CD4-positive, alpha-beta T cell treated with Interleukin-17A for 1 hour (primary cell): ENCODE data around the gene CLHC1.
A peak's percentile ranks its signal among the peaks of the same experiment; 100 is the strongest.
"Not testable (repeated sequence)": the region's sequence is repeated elsewhere in the genome, so short reads cannot be mapped to it uniquely, and the experiment has no call there.

Source experiments
- DNase-seq: peaks from one replicate; pipeline ENCODE4 v3.0.0-alpha.2; 2020

The CLHC1 gene

DNA sequence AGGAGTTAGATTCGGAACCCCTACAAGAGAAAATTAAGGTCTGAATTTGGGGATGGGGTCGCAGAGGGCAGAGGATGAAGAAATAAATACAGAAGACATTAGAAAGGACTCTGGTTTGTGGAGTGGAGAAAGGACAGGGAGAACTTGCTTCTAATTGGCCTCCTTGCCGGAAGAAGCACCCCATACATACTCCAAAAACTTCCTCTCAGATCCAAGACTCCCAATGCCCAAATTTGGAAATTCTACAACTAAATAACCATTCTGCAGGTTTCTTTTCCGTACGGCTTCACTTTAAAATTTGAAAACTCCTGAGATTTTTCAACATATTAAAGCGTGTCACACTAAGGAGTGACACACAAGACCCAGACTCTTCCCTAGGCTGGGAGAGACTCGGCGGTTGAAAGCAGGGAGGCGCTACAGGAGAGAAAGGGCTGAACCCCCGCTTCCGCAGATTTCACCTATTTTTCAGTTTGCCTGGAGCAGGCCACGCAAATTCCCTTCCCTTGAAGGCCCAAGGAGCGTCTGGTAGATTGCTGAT lies 478 bp downstream of the CLHC1 start:
- DNase-seq = no peak

- DNase-seq = no peak
Observed at GRCh38 chr2:55230551-55230950, 1.5 kb downstream of the CLHC1 start.

- DNase-seq = no peak
Observed at GRCh38 chr2:55229221-55229620, 2.9 kb downstream of the CLHC1 start.

GRCh38 chr2:55228226-55228563 lies 3.9 kb downstream of the CLHC1 start:
- no peak for DNase-seq

DNA sequence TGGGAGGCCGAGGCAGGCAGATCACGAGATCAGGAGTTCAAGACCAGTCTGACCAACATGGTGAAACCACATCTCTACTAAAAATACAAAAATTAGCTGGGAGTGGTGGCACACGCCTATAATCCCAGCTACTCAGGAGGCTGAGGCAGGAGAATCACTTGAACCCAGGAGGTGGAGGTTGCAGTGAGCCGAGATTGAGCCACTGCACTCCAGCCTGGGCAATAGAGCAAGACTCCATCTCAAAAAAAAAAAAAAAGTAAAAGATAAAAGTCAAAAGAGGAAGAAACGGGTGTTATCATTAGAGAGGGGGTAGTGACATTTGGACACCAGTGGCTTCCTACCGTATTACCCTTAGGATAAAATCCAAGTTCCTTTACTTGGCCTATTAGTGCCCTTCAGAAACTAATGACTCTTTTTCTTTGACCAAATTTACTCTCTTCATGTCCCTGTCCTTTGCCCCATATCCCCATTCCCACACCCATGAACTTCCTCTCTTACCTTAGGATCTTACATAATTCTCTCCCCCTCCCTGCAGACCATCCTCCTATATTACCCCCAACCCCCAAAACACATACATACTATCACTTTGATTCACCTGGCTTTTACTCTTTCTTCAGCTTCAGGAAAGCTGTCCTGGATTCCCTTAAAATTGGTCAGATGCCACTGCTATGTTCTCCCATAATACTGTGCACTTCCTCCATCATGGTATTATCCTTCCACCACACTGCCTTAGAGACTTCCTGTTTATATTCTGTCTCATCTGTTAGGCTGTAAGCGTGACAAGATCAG lies 4.5 kb downstream of the CLHC1 start:
- peak; percentile 32 for DNase-seq

DNA sequence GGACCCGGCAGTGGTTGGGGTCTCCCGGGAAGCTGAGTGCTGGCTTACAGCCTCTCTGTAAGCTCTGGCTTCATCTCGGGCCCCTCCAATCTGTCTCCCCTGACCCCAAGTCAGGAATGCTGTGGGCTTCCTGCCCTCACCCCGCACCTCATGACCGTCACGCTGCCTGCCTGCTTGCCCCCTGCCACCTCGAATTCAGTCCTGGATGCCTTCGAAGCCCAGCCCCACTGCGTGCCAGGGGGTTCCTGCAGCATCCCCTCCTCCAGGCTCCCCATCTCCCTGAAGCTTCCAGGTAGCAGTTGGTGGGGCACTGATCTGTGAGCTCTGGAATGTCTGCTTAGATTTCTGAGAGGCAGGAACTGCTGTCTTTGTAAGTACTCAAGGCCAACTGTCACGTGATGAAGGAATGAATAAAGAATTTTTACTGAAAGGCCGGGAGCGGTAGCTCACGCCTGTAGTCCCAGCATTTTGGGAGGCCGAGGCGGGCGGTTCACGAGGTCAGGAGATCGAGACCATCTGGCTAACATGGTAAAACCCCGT lies 6.5 kb downstream of the CLHC1 start:
- no peak for DNase-seq

- no peak for DNase-seq
Observed at GRCh38 chr2:55224761-55225261, 7.3 kb downstream of the CLHC1 start.

GRCh38 chr2:55223958-55224760 lies 7.9 kb downstream of the CLHC1 start:
- DNase-seq = no peak

- no peak for DNase-seq
Observed at GRCh38 chr2:55213822-55214221, 18.3 kb downstream of the CLHC1 start.

DNA sequence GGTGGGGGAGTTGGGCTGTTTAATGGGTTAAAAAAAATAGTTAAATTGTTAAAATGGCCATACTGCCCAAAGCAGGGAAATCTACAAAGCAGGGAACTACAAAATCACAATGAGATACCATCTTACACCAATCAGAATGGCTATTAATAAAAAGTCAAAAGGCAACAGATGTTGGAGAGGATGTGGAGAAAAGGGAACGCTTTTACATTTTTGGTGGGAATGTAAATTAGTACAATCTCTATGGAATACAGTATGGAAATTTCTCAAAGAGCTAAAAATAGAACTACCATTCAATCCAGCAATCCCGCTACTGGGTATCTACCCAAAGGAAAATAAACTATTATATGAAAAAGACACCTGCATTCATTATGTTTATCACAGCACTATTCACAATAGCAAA lies 27.1 kb downstream of the CLHC1 start:
- no peak for DNase-seq

- no peak for DNase-seq
Observed at GRCh38 chr2:55204536-55204935, 27.6 kb downstream of the CLHC1 start.

- no peak for DNase-seq
Observed at GRCh38 chr2:55200416-55200815, 31.7 kb downstream of the CLHC1 start.

DNA sequence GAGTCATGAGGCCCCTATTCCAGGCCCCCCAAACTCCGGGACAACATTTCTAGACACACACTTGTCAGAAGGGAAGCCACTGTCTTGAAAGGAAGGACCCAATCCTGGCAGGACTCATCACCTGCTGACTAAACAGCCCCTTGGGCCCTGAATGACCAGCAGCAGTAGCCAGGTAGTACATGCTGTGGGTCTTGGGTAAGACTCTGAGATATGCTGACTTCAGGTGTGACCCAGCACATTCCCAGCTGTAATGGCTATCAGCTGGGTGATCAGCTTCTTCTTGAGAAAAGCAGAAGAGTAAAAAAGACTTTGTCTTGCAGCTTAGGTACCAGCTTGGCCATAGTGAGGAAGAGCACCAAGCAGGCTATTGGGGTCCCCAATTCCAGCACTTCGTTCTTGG lies 35.6 kb downstream of the CLHC1 start:
- DNase-seq = no peak

GRCh38 chr2:55191888-55192287 lies 40.2 kb downstream of the CLHC1 start:
- DNase-seq = not testable (repeated sequence)

DNA sequence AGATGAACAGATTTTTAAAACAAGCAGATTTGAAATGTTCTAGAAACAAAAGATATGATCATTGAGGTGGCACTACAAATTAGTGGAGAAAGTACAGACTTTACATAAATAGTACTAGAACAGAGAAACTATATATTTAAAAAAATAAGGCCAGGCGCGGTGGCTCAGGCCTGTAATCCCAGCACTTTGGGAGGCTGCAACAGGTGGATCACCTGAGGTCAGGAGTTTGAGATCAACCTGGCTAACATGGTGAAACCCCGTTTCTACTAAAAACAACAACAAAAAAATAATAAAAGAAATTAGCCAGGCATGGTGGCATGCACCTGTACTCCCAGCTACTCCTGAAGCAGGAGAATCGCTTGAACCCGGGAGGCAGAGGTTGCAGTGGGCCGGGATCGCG lies 45.3 kb downstream of the CLHC1 start:
- not testable (repeated sequence) for DNase-seq

GRCh38 chr2:55180374-55180773 lies 51.7 kb downstream of the CLHC1 start:
- DNase-seq = no peak

DNA sequence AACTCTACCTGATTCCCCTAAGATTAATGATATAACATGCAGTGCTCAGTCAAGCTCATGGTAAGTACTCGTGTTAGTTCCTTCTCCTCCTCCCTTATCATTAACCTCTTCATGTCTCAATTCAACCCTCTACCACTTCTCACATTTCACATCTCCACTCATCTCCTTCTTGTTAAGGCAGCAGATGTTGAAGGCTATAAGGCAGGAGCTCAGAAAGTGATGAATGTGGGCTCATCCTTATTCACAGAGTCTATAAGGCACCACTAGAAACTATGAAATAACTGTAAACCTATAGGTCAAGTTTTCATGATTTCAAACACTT lies 56.0 kb downstream of the CLHC1 start:
- no peak for DNase-seq

DNA sequence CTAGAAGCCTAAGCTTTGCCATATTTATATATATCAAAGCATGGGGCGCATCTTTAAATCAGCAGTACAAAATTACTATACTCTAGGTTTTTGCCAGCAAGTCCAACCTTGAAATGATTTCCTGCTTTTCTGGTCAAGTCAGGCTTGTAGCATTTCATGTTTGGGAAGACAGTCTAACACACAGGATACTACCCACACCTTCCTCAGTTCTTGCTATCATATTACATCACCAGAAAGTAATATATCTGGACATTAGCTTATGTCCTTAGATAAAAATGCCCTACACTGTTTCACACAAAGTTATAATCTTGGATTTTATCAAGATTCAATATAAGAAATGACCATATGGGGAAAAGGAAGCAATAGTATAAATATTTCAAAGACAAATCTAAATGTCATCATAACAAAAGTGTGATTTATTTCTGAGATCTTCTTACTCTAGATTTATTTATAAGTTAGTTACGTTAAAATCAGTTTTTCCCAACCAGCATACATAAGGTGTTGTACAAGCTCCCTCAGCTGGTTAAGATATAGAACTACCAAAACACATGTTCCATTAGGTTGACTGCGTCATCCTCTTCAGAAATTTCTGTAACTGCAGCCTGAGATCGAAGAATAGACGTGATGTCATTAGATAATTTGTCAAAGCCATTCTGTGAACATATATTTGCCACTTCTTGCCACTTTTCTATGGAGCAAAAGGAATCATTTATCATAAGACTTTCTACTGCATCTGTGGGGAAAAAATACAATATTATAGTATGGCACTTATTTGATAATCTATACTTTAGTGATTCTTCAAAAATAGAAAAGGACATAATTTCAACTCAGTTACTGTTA lies 56.6 kb downstream of the CLHC1 start:
- peak; percentile 67 for DNase-seq

GRCh38 chr2:55173438-55174054 lies 58.5 kb downstream of the CLHC1 start:
- DNase-seq = no peak

GRCh38 chr2:55169915-55170314 lies 62.2 kb downstream of the CLHC1 start:
- no peak for DNase-seq

DNA sequence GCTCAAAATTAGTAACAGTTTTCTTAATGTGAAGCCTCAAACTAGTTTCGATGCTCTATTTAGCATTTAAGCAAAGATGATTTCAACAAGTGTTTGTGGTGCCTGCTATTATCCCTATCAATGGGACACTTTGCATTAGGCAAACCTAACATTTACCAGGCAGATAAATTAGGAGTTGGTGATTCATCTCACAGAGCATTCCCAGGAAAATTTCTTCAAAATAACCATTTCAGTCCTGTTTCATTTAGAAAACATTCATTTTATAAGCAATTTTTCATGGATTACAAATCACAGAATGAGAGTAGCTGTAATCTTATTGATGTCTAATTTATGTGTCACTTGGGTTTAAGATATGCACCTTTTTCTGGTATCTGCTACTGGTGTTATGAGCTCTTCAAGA lies 62.7 kb downstream of the CLHC1 start:
- no peak for DNase-seq
